Activated CD8-positive, alpha-beta memory T cell treated with anti-CD3 and anti-CD28 coated beads for 24 hours (primary cell): ENCODE measurements around the gene BEX4.
A peak's percentile ranks its signal among the peaks of the same experiment; 100 is the strongest.
"Not testable (repeated sequence)": the region's sequence is repeated elsewhere in the genome, so short reads cannot be mapped to it uniquely, and the experiment has no call there.

Experiments used
- DNase-seq: peaks from one replicate; pipeline ENCODE4 v3.0.0-alpha.2; 2020

The BEX4 gene

GRCh38 chrX:103214870-103215424, at the start of gene BEX4:
Gene BEX4 (plus strand): TSS chrX:103215108. CDS start chrX:103216154, 1,046 bp downstream.
- DNase-seq, result peak; percentile 86

- no peak for DNase-seq
Observed at GRCh38 chrX:103170216-103170615, 44.7 kb upstream of the BEX4 start.

- no peak for DNase-seq
Observed at GRCh38 chrX:103171353-103171752, 43.6 kb upstream of the BEX4 start.

GRCh38 chrX:103175256-103175655, 39.7 kb upstream of the BEX4 start:
- DNase-seq, result not testable (repeated sequence)

- peak; percentile 77 for DNase-seq
Observed at GRCh38 chrX:103175944-103176753, 38.8 kb upstream of the BEX4 start.

- DNase-seq, result no peak
Observed at GRCh38 chrX:103177556-103177955, 37.4 kb upstream of the BEX4 start.

- DNase-seq, result no peak
Observed at GRCh38 chrX:103183912-103184311, 31.0 kb upstream of the BEX4 start.

- DNase-seq, result no peak
Observed at GRCh38 chrX:103187953-103188475, 26.9 kb upstream of the BEX4 start.

- no peak for DNase-seq
Observed at GRCh38 chrX:103197721-103198306, 17.1 kb upstream of the BEX4 start.

GRCh38 chrX:103198668-103199067, 16.2 kb upstream of the BEX4 start:
- DNase-seq, result not testable (repeated sequence)

- DNase-seq, result no peak
Observed at GRCh38 chrX:103201041-103201440, 13.9 kb upstream of the BEX4 start.

GRCh38 chrX:103210056-103210455, 4.9 kb upstream of the BEX4 start:
- no peak for DNase-seq

GRCh38 chrX:103211012-103211715, 3.7 kb upstream of the BEX4 start:
- DNase-seq, result peak; percentile 62

GRCh38 chrX:103212749-103213457, 2.0 kb upstream of the BEX4 start:
- DNase-seq, result no peak

- DNase-seq, result peak; percentile 68
Observed at GRCh38 chrX:103215425-103215991, 600 bp downstream of the BEX4 start.

- no peak for DNase-seq
Observed at GRCh38 chrX:103220511-103221323, 5.8 kb downstream of the BEX4 start.

GRCh38 chrX:103225918-103226317, 11.0 kb downstream of the BEX4 start:
- not testable (repeated sequence) for DNase-seq

- DNase-seq, result no peak
Observed at GRCh38 chrX:103233263-103233662, 18.4 kb downstream of the BEX4 start.

- no peak for DNase-seq
Observed at GRCh38 chrX:103234869-103235268, 20.0 kb downstream of the BEX4 start.

GRCh38 chrX:103235608-103236007, 20.7 kb downstream of the BEX4 start:
- DNase-seq, result not testable (repeated sequence)

GRCh38 chrX:103236296-103236695, 21.4 kb downstream of the BEX4 start:
- DNase-seq, result no peak
